GM18511 (cell line): ENCODE results near the gene PIGO.

Source experiments
- ATAC-seq: cut with Tn5 transposase; IDR thresholded peaks from one replicate; pipeline ENCODE4 v1.9.1; 2021; ENCODE audit warnings: mild to moderate bottlenecking, moderate library complexity; ENCODE audit not compliant: unreplicated experiment

The PIGO gene

DNA sequence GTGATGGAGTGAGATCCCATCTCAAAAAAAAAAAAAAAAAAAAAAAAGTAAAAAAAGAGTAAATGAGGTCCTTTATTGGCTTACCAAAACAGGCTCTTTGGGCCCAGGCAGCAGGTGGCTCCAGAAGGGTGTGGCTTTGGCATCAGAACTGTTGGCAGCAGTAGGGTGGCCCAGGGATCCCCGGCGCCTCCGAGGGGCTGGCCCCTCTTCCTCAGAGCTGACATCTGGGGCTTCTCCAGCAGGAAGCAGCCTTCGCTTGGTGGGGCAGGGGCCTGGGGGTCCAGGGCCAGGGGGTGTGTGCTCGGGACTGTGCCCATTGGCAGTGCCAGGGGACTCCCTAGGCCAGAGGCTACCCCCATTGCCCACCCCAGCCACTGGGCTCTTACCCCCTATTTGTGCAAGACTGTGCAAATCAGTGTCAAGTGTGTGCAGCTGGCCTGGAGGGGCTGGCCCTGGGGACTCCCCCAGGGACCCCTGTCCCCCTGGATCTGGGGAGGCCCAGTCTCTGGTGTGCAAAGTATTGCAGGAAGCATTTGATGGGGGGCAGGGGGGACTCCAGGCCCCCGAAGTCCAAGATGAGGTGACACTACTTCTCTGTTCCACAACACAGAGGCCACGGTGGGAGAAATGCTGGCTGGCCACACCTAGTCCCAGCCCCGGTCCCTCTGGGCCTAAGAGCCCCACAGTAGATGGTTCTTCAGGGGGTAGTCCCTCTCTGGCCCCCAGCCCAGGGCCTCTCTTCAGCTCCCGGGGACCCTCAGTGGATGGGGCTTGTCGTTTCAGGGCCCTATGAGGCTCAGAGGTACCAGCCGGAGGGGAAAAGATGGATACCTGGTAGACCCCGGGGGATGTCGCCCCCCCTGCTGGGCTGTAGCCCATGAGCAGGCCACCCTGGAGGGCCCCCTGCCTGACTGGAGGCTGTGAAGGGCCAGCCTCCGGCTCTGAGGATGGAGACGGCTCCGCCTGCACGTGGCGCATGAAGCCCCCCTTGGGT, 11.2 kb upstream of the PIGO start:
- ATAC-seq = no peak

DNA sequence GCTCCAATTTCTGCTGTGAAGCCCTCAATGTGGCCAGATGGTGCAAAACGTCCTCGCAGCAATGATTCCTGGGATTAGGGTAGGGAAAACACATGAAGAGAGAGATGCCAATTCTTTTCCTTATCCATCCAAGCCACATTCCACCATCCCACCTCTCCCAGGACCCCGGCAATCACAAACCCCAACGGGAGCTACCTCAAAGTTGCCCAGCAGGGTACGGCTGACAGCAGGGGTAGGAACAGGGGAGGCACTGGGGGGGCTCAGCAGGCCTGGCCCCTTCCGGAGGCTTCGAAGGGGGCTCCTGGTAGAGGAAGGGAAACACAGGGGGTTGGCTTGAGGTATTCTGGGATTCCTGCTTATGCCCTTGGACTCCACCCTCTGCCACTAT, 9.9 kb upstream of the PIGO start:
- no peak for ATAC-seq

DNA sequence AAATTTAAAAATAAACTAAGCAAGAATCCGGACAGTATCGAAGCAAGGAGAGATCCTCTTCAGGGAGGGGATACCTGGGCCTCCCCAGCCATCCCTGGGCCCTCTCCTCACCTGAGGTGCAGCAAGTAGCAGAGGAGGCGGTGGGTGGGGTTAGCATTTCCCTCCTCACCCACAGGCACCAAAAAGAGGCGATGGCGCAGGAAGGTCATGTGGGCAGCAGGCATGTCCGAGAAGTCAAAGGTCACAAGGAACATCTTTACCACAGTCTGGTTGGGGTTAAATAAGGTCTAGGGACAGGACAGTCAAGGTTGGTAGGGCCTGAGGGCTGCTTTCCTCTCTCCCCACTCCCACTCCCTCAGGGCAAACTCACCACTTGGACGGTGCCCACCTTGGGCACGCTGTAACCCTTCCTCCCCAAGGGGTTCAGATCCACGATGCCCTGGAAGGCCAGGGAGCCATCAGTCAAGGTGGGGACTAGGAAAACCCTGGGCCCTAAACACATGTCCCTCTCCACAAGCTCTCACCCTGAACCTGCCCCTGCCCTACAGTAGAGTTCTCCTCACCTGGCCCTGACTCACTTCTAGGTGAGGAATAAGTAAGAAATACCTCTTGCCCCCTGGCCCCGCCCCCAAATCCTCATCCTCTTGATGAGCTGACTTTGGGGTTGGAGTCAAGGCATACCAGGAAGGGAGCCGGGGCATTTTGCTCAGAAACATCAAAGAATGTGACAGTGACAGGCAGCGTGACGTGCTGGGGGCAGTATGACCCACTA, 9.4 kb upstream of the PIGO start:
- no peak for ATAC-seq

DNA sequence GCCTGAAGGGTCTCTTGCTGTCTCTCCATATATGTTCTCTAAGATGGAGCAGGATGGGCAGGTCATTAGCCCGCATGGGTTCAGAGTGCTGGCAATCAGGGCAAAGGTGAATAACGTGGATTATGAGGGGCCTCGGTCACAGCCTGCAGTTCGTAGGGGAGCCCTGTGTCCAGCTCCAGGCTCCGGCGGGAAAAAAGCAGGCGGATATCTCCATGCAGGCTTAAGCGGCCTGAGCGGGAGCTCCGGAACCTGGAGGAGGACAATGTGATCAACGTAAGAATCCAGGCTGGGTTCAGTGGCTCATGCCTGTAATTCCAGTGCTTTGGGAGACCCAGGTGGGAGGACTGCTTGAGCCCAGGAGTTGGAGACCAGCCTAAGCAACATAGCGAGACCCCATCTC, 8.7 kb upstream of the PIGO start:
- ATAC-seq = no peak

DNA sequence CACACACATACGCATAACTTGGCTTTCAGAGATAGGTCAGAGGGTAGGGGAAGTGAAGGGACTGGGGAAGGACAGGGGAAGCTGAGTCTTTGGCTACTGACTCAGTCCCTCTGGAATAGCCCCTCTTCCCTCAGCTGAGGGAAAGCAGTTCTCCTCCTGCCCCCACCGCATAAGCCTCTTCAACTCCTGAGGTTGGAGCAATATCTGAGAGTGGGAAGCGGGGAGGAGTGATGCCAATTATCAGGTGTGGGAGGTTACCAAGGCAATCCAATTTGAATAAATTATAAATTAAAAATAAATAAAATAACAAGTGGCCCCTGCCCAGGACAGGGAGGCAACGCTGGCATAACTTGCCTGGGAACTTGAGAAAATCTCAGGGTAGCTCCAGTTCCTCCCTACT, 8.2 kb upstream of the PIGO start:
- ATAC-seq = no peak

DNA sequence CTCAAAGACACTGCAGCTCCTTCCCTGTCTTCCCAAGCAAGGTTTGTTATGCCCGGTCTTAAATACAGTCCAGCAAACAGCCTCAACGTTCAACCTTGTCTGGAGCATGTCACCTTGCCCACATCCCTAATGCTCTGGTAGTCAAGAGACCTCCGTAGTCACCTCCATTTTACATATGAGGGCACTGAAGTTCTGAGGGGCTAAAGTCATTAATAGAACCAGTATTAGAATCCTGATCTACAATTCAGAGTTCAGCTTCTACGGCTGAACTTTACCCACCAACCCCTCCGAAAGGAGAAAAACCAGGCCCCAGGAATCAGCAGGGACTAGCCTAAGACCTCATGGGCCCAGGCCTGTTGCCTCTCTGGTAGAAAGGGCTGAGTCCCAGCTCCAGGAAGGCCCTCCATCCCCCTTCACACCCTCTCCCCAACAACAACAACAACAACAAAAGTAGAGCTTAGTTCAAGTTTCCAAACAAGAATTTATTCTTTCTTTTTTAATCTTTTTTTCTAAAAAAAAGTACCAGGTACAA, 7.3 kb upstream of the PIGO start:
- no peak for ATAC-seq

DNA sequence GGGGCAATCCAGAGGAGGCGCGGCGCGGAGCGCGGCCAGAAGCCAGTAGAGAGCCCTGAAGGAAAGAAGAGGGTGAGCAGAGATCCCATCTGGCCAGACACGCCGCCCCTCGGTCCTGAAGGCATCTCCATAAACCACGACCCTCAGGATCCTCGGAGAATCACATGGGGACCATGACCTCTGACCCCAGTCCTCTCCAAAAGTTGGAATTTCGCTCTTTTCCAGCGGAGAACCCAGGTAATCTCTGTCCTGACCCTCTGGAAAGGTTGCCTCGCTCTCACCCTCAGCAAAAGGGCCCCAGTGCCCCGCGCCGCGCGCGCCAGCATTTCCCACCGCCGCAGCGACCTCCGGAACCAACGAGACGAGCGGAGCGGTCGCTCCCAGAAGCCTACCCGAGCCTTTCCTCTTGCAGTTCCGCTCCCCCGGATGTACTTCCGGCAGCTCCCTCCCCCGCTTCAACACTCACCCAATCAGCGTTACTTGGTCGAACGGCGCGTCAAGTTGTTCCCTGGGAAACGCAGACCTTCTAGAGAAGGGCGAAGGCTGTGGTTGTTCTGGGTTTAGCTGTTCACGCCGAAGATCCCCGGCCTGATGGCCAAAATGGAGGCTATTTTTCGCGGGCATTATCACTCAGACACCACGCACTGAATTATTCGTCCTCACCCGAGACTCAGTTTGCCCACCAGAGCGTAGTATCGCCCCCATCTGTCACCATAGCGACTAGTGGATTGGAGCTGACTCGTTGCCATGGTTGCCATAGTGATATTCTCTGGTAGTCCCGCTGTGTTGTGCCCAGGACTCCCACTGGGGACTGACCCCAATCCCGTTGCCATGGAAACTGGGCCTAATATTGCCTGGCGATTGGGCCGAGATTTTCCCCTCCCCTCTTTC, 6.6 kb upstream of the PIGO start, which contains the start of gene STOML2:
Gene STOML2 (minus strand): TSS at position 363 of the 891 bp plus-strand sequence. CDS start 37 bp downstream, at position 326.
- peak; percentile 100 for ATAC-seq

DNA sequence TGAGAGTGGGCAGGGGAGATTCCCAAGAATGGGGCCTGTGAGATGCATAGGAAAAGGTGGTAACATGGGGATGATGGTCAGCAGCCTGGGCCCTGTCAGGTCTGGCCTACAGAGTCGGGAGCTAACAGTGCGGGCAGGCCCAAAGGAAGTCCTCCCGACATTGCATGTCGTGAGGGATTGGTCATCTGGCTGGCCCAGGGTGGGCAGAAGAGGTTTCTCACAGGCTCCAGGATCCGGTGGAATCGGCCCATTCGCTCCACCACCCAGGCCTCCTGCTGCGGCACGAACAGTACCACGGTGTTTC, 6.0 kb upstream of the PIGO start:
- peak; percentile 11 for ATAC-seq

DNA sequence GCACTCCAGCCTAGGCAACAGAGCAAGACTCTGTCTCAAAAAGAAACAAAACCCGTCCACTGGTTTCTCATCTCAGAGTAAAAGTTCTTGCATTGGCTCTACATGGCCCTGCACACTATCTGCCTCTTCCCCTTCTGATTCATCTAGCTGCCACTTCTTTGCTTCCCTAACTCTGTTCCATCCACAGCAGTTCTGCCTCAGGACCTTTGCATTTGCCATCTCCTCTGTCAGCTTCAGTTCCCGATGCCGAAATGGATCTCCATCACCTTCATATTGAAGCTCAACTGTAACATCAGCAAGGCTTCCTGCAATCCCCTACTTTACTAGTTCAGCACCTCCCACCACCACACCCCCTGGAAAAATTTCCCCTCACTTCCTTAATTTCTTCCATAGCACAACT, 1.2 kb upstream of the PIGO start:
- ATAC-seq = no peak

DNA sequence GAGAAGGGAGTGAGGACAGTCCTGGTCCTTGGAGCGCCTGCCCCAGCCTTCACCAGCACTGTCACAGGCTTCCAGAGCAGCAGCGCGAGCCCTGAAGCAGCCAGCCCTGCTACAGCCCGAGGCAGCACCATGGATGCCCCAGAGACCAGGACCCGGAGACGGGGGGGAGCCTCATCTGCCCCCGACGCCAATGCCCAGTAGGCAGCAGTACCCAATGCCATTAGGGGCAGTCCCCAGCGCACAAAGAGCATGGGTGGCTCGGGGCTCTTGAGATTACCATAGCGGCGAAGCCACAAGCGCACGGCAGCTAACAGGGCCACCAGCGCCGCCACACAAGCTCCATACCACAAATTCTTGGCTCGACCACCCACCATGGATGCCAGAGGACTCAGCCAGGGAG, 4.9 kb downstream of the PIGO start:
- no peak for ATAC-seq

DNA sequence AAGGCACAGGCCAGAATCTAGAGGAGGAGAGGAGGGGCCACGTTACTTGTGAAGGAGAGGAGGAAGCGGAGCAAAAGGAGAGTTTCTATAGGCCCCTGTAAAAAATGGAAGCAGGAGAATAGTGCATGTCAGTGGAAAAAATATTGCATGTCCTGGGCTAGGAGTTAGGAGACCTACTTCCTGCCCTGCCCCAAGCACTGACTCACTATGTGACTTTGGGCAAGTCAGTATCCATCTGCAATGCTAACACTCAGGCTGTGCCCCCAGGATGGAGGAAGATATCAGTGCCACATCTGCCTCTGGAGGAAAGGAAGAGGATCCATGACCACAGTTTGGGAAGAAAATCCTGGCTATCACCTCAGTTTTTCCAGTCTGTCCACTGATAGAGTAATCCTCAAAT, 7.0 kb downstream of the PIGO start:
- ATAC-seq = no peak

DNA sequence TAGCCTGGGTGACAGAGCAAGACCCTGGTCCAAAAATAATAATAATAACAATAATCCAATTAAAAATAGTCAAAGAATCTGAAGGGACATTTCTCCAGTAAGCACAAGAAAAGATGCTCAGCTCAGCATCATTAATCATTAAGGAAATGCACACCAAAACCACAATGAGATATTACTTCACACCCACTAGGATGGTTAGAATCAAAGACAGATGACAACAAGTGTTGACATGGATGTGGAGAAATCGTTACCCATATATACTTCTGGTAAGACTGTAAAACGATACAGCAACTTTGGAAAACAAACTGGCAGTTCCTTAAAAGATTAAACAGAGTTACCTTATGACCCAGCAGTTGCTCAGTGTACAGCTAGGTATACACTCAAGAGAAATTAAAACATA, 11.3 kb downstream of the PIGO start:
- no peak for ATAC-seq

DNA sequence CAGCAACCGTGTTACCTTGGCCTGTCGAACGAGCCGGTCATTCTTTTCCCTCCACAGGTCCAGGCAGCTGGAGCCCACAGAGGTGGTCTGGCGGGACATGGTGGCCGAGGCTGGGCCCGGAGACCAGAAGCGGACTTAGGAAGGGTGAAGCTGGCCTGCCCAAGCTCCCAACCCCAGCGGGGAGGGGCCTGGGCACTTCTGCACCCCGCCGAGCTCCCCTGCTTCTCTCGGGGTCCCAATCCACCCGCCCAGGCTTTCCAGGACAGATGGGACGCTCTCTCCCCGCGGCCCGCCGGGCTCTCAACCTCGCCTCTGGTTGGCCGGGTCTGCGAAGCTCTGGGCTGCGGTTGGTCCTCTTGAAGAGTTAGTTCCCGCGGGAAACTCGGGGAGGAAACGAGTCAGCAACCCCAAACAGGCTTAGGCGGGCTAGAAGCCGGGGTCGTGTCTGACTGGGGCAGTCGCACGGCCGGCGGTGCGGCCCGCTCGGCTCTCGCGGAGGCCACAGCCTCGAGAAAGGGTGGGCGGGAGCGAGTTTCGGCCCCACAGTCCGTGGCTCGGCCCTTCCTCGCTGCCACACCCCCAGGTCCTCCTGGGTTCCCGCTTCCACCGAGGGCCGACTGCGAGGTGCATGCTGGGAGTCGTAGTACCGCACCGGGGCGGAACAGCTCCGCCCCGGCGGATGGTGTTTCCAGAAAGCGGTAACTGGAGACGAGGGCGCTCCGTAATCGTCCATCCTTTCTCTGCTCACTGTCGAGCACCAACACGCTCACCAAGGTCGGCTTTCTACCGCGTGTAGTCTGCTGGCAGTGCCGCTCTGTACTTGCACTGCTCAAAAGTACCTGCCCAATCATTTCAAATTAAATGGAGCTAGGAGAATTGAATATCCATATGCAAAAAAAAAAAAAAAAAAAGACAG, 16.7 kb downstream of the PIGO start, which contains the start of gene FANCG:
Gene FANCG (minus strand): TSS at position 517 of the 916 bp plus-strand sequence. CDS start 418 bp downstream, at position 99.
- peak; percentile 92 for ATAC-seq

DNA sequence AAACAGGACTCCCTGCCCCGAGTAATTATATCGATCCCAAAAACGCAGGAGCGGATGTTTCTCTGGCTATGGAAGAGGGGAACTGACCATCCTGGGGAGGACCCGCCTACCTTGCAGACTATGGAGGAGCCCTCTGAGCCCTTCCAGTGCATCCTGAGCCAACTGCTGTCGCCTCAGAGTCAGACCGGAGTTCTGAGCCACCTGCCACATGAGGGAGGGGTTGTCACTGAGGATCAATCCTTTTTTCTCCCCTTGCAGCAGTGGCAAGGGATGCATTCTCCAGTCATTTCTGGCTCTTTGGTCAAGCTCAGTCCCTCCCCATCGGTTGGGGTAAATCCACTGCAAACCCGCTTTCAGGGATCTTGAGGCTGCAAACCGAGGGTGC, 17.4 kb downstream of the PIGO start:
- no peak for ATAC-seq

DNA sequence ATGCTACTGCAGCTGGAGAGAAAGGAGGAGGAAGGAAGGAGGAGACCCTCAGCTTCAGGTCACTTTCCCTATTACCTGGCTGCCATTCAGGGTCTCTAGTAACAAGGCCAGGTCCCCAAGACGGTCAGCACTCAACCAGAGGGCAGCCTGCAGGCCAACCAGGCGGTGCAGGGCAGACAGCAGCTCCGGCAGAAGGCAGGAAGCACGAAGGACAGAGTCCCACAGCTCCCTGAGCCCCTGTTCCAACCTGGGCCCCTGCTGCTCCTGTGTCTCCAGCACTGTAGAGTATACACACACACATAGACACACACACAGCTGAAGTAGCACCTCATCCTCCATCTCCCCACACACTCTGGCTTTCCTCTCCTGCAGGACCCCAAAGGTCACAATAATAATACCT, 18.3 kb downstream of the PIGO start:
- no peak for ATAC-seq

DNA sequence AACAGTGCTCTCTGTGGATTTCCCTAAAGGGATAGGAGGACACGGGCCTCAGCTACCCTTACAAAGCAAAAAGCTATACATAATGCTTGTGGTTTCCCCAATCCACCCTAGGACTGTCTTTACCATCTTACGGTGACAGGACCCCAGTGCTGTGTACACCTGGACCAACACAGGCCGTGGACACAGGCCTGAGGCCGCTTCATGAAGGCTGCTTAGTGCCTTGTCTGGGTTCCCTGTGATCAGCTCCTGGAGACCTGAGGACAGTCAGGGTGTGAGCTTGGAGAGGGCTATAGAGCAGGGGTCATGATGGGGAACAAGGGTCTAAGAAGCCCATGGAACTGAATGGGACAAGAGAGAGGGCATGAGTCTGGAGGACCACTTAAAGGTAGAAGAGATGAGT, 19.5 kb downstream of the PIGO start:
- ATAC-seq = no peak

DNA sequence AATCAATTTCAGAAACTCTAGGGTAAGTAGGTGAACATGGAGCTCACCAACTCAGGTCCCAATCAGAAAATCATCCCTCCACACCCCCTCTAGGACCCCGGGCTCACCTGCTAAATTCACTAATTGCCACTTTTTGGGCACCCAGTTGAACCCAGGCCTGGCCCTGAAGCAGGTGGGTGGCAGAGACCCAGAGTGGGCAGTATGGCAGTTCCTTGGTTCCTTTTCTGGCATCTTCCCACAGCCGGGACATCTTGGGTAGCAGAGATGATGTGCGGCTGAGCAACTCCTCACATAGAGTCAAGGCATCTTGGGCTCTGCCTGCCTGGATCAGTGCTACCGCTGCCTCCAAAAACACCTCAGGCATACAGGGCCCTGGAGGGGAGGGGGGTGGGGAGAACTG, 21.0 kb downstream of the PIGO start:
- ATAC-seq = no peak

DNA sequence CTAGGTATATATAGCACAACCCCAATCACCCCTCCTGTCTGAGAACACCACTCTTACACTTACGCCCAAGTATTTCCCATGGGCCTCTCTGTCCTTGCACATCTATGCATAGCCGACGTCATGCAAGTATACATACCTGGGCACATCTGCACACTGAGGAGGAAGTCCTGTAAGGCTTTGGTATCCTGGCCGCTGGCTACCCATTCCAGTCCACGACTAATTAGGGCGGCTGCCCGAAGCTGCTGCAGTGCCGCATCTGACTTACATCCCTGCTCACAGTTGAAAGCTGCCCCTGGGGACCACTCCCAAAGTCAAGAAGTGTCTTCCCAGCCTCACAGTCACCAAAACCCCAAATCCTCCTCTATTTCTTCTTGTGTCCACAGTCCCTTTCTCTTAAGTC, 21.6 kb downstream of the PIGO start:
- no peak for ATAC-seq

DNA sequence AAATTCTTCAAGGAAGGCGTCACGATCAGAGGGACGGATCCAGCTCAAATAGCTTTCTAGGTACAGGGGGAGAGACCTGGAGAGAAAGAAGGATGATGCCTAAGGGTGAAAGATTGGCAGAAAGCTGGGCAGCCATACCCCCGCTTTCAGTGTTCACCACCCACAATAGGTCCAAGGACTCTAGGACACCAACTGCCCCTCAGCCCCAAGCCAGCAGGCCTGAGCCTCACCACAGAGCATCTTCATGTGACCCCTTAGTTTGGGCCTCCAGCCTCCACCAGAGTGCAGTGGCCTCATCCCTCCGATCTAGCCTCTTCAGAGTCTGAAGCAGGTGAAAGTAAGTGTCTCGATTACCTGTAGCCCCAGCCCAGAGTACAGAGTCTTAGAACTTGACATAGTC, 22.2 kb downstream of the PIGO start:
- no peak for ATAC-seq

DNA sequence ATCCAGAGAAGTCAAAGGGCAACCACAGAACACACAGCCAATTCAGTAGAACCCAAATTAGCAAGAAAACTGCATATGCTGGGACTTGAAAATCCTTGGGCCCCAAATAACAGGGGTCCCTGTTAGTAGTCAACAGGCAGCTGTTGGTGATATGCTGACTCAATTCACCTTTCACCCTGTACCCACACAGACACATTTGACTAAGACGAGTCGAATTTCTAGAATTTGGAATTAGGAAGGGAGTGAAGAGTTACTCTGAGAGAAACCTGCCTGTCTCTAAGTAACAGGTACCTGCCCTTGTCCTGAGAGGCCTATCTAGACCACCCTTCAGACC, 23.1 kb downstream of the PIGO start:
- no peak for ATAC-seq
